ES-I3 (cell line): ENCODE results near the gene ITGA4.

Experiments used
- H3K36me3 ChIP-seq: 2 replicates; pipeline ENCODE4 v1.6.1; 2013; ENCODE audit warnings: mild to moderate bottlenecking, low read length, control low read depth, moderate library complexity; ENCODE audit not compliant: insufficient read depth
- H3K4me1 ChIP-seq: 2 replicates; pipeline ENCODE4 v1.6.1; 2013; ENCODE audit warnings: mild to moderate bottlenecking, control low read depth, low read length; ENCODE audit not compliant: insufficient read depth
- H3K9ac ChIP-seq: 2 replicates; pipeline ENCODE4 v1.6.1; 2013; ENCODE audit warnings: low read depth, mild to moderate bottlenecking, low read length, moderate library complexity
- H3K9me3 ChIP-seq: 2 replicates; pipeline ENCODE4 v1.6.1; 2013; ENCODE audit warnings: mild to moderate bottlenecking, low read length, moderate library complexity; ENCODE audit not compliant: control insufficient read depth, insufficient read depth

The ITGA4 gene

GRCh38 chr2:181457121-181457740, at the start of gene ITGA4:
Gene ITGA4, plus strand, starts transcription at chr2:181457386. Its CDS starts 269 bp downstream, at chr2:181457655.
- Histone ChIP-seq H3K9me3 (no peaks in the 10 kb centered on the region), H3K36me3 (no peaks in the 10 kb centered on the region), H3K4me1 (no peaks in the 10 kb centered on the region), H3K9ac (peak within 1 kb of the TSS; percentile 84)

- H3K9me3 ChIP-seq = no peaks in the 10 kb centered on the region
- no peak overlapping the region for H3K9ac ChIP-seq
- peaks cover 15% of the 10 kb centered on the region for H3K4me1 ChIP-seq
- no peaks in the 10 kb centered on the region for H3K36me3 ChIP-seq
Measured at GRCh38 chr2:181408861-181409260, 48.3 kb upstream of the ITGA4 start.

GRCh38 chr2:181411105-181411849, 45.9 kb upstream of the ITGA4 start:
- H3K4me1 ChIP-seq = peaks cover 15% of the 10 kb centered on the region
- H3K36me3 ChIP-seq = no peaks in the 10 kb centered on the region
- no peaks in the 10 kb centered on the region for H3K9me3 ChIP-seq
- H3K9ac ChIP-seq = no peak overlapping the region; the same call in 1 of the 2 replicates

GRCh38 chr2:181419129-181419855, 37.9 kb upstream of the ITGA4 start:
- Histone ChIP-seq H3K9ac (no peak overlapping the region), H3K9me3 (no peaks in the 10 kb centered on the region), H3K36me3 (no peaks in the 10 kb centered on the region), H3K4me1 (no peaks in the 10 kb centered on the region)

- Histone ChIP-seq H3K36me3 (no peaks in the 10 kb centered on the region), H3K4me1 (no peaks in the 10 kb centered on the region), H3K9me3 (no peaks in the 10 kb centered on the region), H3K9ac (no peak overlapping the region)
Measured at GRCh38 chr2:181420259-181421130, 36.7 kb upstream of the ITGA4 start.

- Histone ChIP-seq H3K9me3 (no peaks in the 10 kb centered on the region), H3K9ac (no peak overlapping the region), H3K36me3 (no peaks in the 10 kb centered on the region), H3K4me1 (no peaks in the 10 kb centered on the region)
Measured at GRCh38 chr2:181421131-181421458, 36.1 kb upstream of the ITGA4 start.

- no peaks in the 10 kb centered on the region for H3K36me3 ChIP-seq
- no peak overlapping the region for H3K9ac ChIP-seq
- H3K4me1 ChIP-seq = no peaks in the 10 kb centered on the region
- no peaks in the 10 kb centered on the region for H3K9me3 ChIP-seq
Measured at GRCh38 chr2:181421464-181421863, 35.7 kb upstream of the ITGA4 start.

- Histone ChIP-seq H3K36me3 (no peaks in the 10 kb centered on the region), H3K9ac (no peak overlapping the region), H3K9me3 (no peaks in the 10 kb centered on the region), H3K4me1 (no peaks in the 10 kb centered on the region)
Measured at GRCh38 chr2:181426672-181427071, 30.5 kb upstream of the ITGA4 start.

GRCh38 chr2:181430406-181431118, 26.6 kb upstream of the ITGA4 start:
- H3K9me3 ChIP-seq = no peaks in the 10 kb centered on the region; the same call in 1 of the 2 replicates
- H3K36me3 ChIP-seq = no peaks in the 10 kb centered on the region
- no peak overlapping the region for H3K9ac ChIP-seq
- H3K4me1 ChIP-seq = no peaks in the 10 kb centered on the region

GRCh38 chr2:181431674-181432073, 25.5 kb upstream of the ITGA4 start:
- H3K4me1 ChIP-seq = no peaks in the 10 kb centered on the region
- no peaks in the 10 kb centered on the region for H3K36me3 ChIP-seq
- no peaks in the 10 kb centered on the region; the same call in 1 of the 2 replicates for H3K9me3 ChIP-seq
- no peak overlapping the region for H3K9ac ChIP-seq

- Histone ChIP-seq H3K4me1 (no peaks in the 10 kb centered on the region), H3K36me3 (no peaks in the 10 kb centered on the region), H3K9ac (no peak overlapping the region), H3K9me3 (no peaks in the 10 kb centered on the region; the same call in 1 of the 2 replicates)
Measured at GRCh38 chr2:181438261-181438660, 18.9 kb upstream of the ITGA4 start.

GRCh38 chr2:181440344-181440743, 16.8 kb upstream of the ITGA4 start:
- H3K9me3 ChIP-seq = no peaks in the 10 kb centered on the region; the same call in 1 of the 2 replicates
- no peak overlapping the region for H3K9ac ChIP-seq
- no peaks in the 10 kb centered on the region for H3K36me3 ChIP-seq
- no peaks in the 10 kb centered on the region for H3K4me1 ChIP-seq

GRCh38 chr2:181440919-181441318, 16.3 kb upstream of the ITGA4 start:
- Histone ChIP-seq H3K36me3 (no peaks in the 10 kb centered on the region), H3K4me1 (no peaks in the 10 kb centered on the region), H3K9me3 (no peaks in the 10 kb centered on the region), H3K9ac (no peak overlapping the region)
